Activated CD4-positive, alpha-beta memory T cell treated with anti-CD3 and anti-CD28 coated beads for 36 hours (primary cell): ENCODE measurements around the gene NSMCE3. TPM values are rescaled to one million over a fixed set of nuclear protein-coding genes. Genes with fewer than 3 reads are reported as not detected.

ENCODE experiments used
- CTCF ChIA-PET: fragments of 350-600 bp; sonication (Branson Sonifier 250); formaldehyde crosslinking; loops from one replicate; lab custom pipeline; 2021; ENCODE audit warnings: antibody characterized with exemption, inconsistent platforms; lab: Charles Lee
- POLR2A ChIA-PET: fragments of 350-600 bp; sonication (Branson Sonifier 250); formaldehyde crosslinking; loops from one replicate; lab custom pipeline; 2021; ENCODE audit warnings: antibody characterized with exemption; lab: Charles Lee
- DNase-seq: peaks from one replicate; pipeline ENCODE4 v3.0.0-alpha.2; 2020
- H3K27ac Mint-ChIP-seq: one replicate; pipeline ENCODE4 v1.8.0; 2021; ENCODE audit warnings: mixed read lengths
- H3K27me3 Mint-ChIP-seq: one replicate; pipeline ENCODE4 v1.8.0; 2021; ENCODE audit warnings: mixed read lengths
- H3K36me3 Mint-ChIP-seq: one replicate; pipeline ENCODE4 v1.8.0; 2021; ENCODE audit warnings: mixed read lengths
- H3K4me1 Mint-ChIP-seq: one replicate; pipeline ENCODE4 v1.8.0; 2021; ENCODE audit warnings: low read depth, mixed read lengths
- H3K4me3 Mint-ChIP-seq: one replicate; pipeline ENCODE4 v1.8.0; 2021; ENCODE audit warnings: mild to moderate bottlenecking, mixed read lengths
- H3K9me3 Mint-ChIP-seq: one replicate; pipeline ENCODE4 v1.8.0; 2021; ENCODE audit warnings: mixed read lengths
- intact Hi-C: fragments of 100-400 bp; cut with micrococcal nuclease; formaldehyde crosslinking; loops from one replicate; pipeline ENCODE4 v1.15.1; 2023
- total RNA-seq, 2 experiments: library from RNA; stranded (reverse); gene quantifications; one replicate each; pipeline ENCODE4 v1.2.3, GENCODE V29; 2021

NSMCE3 gene
- total RNA-seq = 1 to 10 TPM; 7.7 TPM

- ChIA-PET POLR2A (no interaction called here), CTCF (interaction anchor here (2.6 kb wide), 1 partner anchor 167 kb away, joined by 10 read pairs; no protein-coding TSS in a partner anchor)
- peak; percentile 94 for DNase-seq
- Mint-ChIP-seq H3K4me3 (peak within 1 kb of the TSS; percentile 99), H3K4me1 (peaks cover 42% of the 10 kb centered on the region), H3K27ac (peak within 1 kb of the TSS; percentile 96), H3K27me3 (no peaks in the 10 kb centered on the region), H3K36me3 (peaks cover 10% of the 10 kb centered on the region), H3K9me3 (no peaks in the 10 kb centered on the region)
- intact Hi-C loops = loop anchor here (1.0 kb wide), 2 partner anchors 86 to 224 kb away; no protein-coding TSS in a partner anchor
Measured at GRCh38 chr15:29269485-29270168, at the start of gene NSMCE3. Gene NSMCE3 (minus strand): TSS chr15:29269822. CDS start chr15:29269705, 117 bp downstream.

DNA sequence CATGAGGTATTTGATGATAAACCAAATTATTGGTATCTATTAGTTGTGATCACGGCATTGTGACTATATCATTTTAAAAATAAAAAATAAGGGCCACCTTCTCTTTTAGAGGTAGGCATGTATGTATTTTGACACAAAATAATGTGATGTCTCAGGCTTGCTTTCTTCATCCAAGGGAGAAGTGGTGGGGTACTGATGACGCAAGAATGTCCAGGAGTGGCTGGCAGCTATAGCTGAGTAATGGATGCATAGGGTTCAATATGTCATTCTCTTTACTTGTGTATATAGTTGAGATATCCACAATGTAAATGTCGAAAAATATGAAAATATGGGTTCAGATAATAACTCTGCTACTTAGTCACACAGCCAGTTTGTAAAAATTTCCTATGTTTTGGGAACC lies 46.8 kb upstream of the NSMCE3 start:
- POLR2A ChIA-PET = no interaction called here
- Mint-ChIP-seq H3K27me3 (peaks cover 8% of the 10 kb centered on the region), H3K27ac (no peak overlapping the region), H3K4me1 (no peaks in the 10 kb centered on the region), H3K36me3 (no peaks in the 10 kb centered on the region), H3K4me3 (no peak overlapping the region), H3K9me3 (no peaks in the 10 kb centered on the region)
- CTCF ChIA-PET = no interaction called here
- no peak for DNase-seq
- intact Hi-C loops = no loop called here

GRCh38 chr15:29312387-29312786 lies 42.8 kb upstream of the NSMCE3 start:
- no peaks in the 10 kb centered on the region for H3K36me3 Mint-ChIP-seq
- DNase-seq = no peak
- H3K27ac Mint-ChIP-seq = no peak overlapping the region
- H3K4me3 Mint-ChIP-seq = no peak overlapping the region
- H3K27me3 Mint-ChIP-seq = peaks cover 4% of the 10 kb centered on the region
- POLR2A ChIA-PET = no interaction called here
- CTCF ChIA-PET = no interaction called here
- no peaks in the 10 kb centered on the region for H3K4me1 Mint-ChIP-seq
- intact Hi-C loops = no loop called here
- H3K9me3 Mint-ChIP-seq = no peaks in the 10 kb centered on the region

DNA sequence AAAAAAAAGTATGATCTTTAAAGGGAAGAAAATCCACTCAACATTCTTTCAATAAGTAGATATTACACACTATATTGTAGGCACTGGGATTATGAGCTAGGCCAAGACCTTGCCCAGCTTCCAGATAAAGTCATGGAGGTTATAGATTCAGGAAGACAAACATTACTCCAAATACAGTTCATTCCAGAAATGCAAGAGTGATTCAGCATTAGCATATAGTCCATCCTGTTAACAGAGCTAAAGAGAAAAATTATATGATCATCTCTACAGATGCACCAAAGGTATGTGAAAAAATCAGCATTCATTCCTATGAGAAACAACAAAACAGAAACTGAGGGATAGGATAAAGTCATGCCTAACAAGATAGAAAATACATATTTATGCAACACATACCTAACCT lies 42.1 kb upstream of the NSMCE3 start:
- no peak for DNase-seq
- Mint-ChIP-seq H3K27ac (no peak overlapping the region), H3K36me3 (no peaks in the 10 kb centered on the region), H3K9me3 (no peaks in the 10 kb centered on the region), H3K4me3 (no peak overlapping the region), H3K27me3 (peaks cover 4% of the 10 kb centered on the region), H3K4me1 (no peaks in the 10 kb centered on the region)
- intact Hi-C loops = no loop called here
- ChIA-PET POLR2A (no interaction called here), CTCF (no interaction called here)

- intact Hi-C loops = no loop called here
Measured at GRCh38 chr15:29309139-29309538, 39.5 kb upstream of the NSMCE3 start.

GRCh38 chr15:29308299-29308698 lies 38.7 kb upstream of the NSMCE3 start:
- H3K4me3 Mint-ChIP-seq = no peak overlapping the region
- ChIA-PET CTCF (no interaction called here), POLR2A (no interaction called here)
- intact Hi-C loops = no loop called here
- peaks cover 7% of the 10 kb centered on the region for H3K27me3 Mint-ChIP-seq
- H3K27ac Mint-ChIP-seq = no peak overlapping the region
- H3K9me3 Mint-ChIP-seq = no peaks in the 10 kb centered on the region
- DNase-seq = no peak
- no peaks in the 10 kb centered on the region for H3K36me3 Mint-ChIP-seq
- no peaks in the 10 kb centered on the region for H3K4me1 Mint-ChIP-seq

More at GRCh38 chr15:29309139-29309538, 39.5 kb upstream of the NSMCE3 start:
- no peaks in the 10 kb centered on the region for H3K4me1 Mint-ChIP-seq
- DNase-seq = no peak
- H3K4me3 Mint-ChIP-seq = no peak overlapping the region
- no peak overlapping the region for H3K27ac Mint-ChIP-seq
- peaks cover 9% of the 10 kb centered on the region for H3K27me3 Mint-ChIP-seq
- POLR2A ChIA-PET = no interaction called here
- CTCF ChIA-PET = no interaction called here
- H3K9me3 Mint-ChIP-seq = no peaks in the 10 kb centered on the region
- no peaks in the 10 kb centered on the region for H3K36me3 Mint-ChIP-seq

DNA sequence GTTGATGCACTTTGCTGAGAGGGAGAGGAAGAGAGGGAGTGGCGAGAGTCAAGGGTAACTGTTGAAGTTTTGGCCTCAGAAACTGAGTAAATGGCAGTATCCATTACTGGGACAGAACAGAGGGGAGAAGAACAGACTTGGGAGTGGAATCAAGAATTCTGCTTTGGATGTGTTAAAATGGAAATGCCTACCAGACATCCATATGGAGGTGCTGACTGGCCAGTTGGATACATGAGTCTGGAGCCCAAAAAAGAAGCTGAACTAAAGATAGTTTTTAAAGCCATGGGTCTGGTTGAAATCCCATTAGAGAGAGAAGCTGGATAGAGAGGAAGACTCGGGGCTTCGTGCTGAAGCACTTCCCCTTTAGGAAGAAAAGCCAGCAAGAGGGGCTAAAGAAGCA lies 35.9 kb upstream of the NSMCE3 start:
- H3K4me1 Mint-ChIP-seq = no peaks in the 10 kb centered on the region
- ChIA-PET CTCF (no interaction called here), POLR2A (no interaction called here)
- intact Hi-C loops = no loop called here
- peaks cover 7% of the 10 kb centered on the region for H3K27me3 Mint-ChIP-seq
- no peaks in the 10 kb centered on the region for H3K36me3 Mint-ChIP-seq
- H3K9me3 Mint-ChIP-seq = no peaks in the 10 kb centered on the region
- no peak overlapping the region for H3K4me3 Mint-ChIP-seq
- H3K27ac Mint-ChIP-seq = no peak overlapping the region
- DNase-seq = no peak

- intact Hi-C loops = no loop called here
- Mint-ChIP-seq H3K9me3 (no peaks in the 10 kb centered on the region), H3K36me3 (no peaks in the 10 kb centered on the region), H3K4me3 (no peak overlapping the region), H3K27ac (no peak overlapping the region), H3K27me3 (peaks cover 7% of the 10 kb centered on the region), H3K4me1 (no peaks in the 10 kb centered on the region)
- CTCF ChIA-PET = interaction anchor here (0.6 kb wide), 1 partner anchor 59 kb away, joined by 3 read pairs; no protein-coding TSS in a partner anchor
- no peak for DNase-seq
- POLR2A ChIA-PET = no interaction called here
Measured at GRCh38 chr15:29302871-29303270, 33.2 kb upstream of the NSMCE3 start.

- no peaks in the 10 kb centered on the region for H3K27me3 Mint-ChIP-seq
- H3K4me1 Mint-ChIP-seq = no peaks in the 10 kb centered on the region
- no peak for DNase-seq
- peaks cover 7% of the 10 kb centered on the region for H3K9me3 Mint-ChIP-seq
- intact Hi-C loops = no loop called here
- POLR2A ChIA-PET = no interaction called here
- no peak overlapping the region for H3K27ac Mint-ChIP-seq
- CTCF ChIA-PET = no interaction called here
- H3K4me3 Mint-ChIP-seq = no peak overlapping the region
- H3K36me3 Mint-ChIP-seq = no peaks in the 10 kb centered on the region
Measured at GRCh38 chr15:29299784-29300183, 30.2 kb upstream of the NSMCE3 start.

DNA sequence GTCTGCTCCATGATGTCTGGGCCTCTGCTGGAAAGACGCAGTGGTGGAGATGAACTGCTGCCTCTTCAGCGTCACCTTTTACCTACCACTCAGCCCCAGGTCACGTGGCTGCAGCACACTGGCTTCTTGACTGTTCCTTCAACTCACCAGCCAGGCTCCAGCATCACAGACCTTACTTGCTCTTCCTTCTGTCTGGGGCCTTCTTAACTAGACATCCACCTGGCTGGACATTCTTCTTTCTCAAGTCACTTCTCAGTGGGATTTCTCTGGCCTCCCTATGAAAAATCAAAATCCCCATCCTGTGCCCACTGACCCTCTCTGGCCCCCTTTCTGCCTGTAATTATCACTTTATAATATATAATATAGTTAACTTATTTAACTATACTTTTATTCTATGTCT lies 29.7 kb upstream of the NSMCE3 start:
- CTCF ChIA-PET = no interaction called here
- POLR2A ChIA-PET = no interaction called here
- Mint-ChIP-seq H3K27ac (no peak overlapping the region), H3K36me3 (no peaks in the 10 kb centered on the region), H3K9me3 (peaks cover 7% of the 10 kb centered on the region), H3K4me1 (no peaks in the 10 kb centered on the region), H3K27me3 (no peaks in the 10 kb centered on the region), H3K4me3 (no peak overlapping the region)
- intact Hi-C loops = no loop called here
- no peak for DNase-seq

DNA sequence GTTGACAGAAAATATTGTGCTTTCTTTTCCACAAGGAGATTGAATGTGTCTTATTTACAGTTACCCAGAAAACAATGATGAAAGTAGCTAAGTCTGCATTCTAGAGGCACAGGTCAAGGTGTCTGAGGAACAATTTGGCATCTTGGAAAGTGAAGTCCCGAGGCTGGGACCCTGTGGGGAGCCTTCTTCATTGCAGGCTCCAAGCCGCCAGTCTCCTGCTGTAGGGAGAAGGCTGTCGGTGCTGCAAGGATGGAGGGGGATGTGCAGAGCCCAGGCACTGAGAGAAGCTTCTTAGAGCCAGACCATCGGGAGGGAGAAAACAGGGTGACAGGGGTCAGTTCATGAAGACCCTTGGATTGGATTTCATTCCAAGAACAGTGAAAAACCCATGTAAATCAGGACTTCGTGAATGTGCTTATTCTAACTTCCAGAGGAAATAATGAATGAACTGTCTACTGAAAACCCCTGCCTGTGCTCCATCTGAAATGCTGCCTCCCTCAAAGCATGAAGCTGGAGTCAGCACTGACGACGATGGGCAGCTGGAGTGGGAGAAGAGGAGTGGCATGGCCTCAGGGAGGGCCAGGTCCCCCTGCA lies 25.2 kb upstream of the NSMCE3 start:
- Mint-ChIP-seq H3K27ac (no peak overlapping the region), H3K36me3 (no peaks in the 10 kb centered on the region), H3K9me3 (peaks cover 7% of the 10 kb centered on the region), H3K27me3 (peaks cover 4% of the 10 kb centered on the region), H3K4me3 (no peak overlapping the region), H3K4me1 (no peaks in the 10 kb centered on the region)
- intact Hi-C loops = no loop called here
- ChIA-PET POLR2A (no interaction called here), CTCF (no interaction called here)
- no peak for DNase-seq

DNA sequence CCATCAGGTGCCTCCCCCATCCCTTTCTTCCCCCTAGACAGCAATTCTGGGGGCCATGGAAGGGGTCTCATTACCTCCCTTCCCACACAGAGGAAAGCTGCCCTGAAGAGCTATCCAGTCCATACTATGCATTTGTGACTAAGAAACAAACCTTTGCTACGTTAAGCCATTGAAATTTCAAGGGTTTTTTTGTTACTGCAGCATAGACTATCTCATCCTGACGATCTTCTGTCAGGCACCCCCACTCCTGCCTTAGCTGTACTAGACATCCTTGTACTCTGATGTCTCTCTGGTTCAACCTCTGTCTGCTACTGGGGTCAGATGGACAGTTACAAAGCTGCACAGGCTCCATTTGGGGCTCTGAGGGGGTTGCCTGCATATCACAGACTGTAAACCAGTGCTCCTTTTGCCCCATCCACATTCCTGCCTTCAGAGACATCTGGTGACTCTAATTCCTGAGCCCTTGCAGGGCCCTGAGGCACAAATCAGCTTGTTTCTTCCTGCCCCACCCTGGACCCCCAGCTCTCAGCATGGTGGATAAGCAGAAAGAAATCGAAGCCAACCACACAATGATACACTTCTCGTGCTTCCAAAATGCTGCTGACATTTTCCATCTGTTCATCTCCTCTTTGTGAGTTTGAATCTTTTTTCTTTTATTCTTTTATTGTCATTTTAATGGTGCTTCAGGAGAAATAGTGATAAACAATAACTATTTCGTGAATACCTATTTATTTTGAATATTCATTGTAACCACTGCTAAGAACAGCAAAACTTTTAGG lies 21.6 kb upstream of the NSMCE3 start:
- peaks cover 15% of the 10 kb centered on the region for H3K27me3 Mint-ChIP-seq
- H3K4me1 Mint-ChIP-seq = no peaks in the 10 kb centered on the region
- DNase-seq = no peak
- H3K4me3 Mint-ChIP-seq = no peak overlapping the region
- peaks cover 2% of the 10 kb centered on the region for H3K9me3 Mint-ChIP-seq
- no peaks in the 10 kb centered on the region for H3K36me3 Mint-ChIP-seq
- ChIA-PET POLR2A (no interaction called here), CTCF (no interaction called here)
- intact Hi-C loops = no loop called here
- H3K27ac Mint-ChIP-seq = no peak overlapping the region
